Measurements from ENCODE around the gene ENHO.
A peak's percentile ranks its signal among the peaks of the same experiment; 100 is the strongest.

The ENHO gene

GRCh38 chr9:34562135-34562745 is 39.5 kb upstream of the ENHO start:
- Histone ChIP-seq H3K4me3 (ENCODE audit: low read length) (no peak overlapping the region), H3K4me1 (ENCODE audit: control insufficient read depth, insufficient read depth, low read length) (peaks cover 21% of the 10 kb centered on the region), H3K4me2 (ENCODE audit: low read length) (no peak overlapping the region), H3K27me3 (ENCODE audit: control insufficient read depth, insufficient read depth, low read length) (peaks cover 28% of the 10 kb centered on the region), H3K9ac (ENCODE audit: low read depth, low read length) (no peak overlapping the region), H3K36me3 (ENCODE audit: insufficient read depth, low read length) (no peaks in the 10 kb centered on the region), H3K9me3 (replicated peaks; ENCODE audit: low read length) (no peaks in the 10 kb centered on the region)

GRCh38 chr9:34560599-34561214 is 37.9 kb upstream of the ENHO start:
- peaks cover 19% of the 10 kb centered on the region for H3K27me3 ChIP-seq (ENCODE audit: control insufficient read depth, insufficient read depth, low read length)
- H3K36me3 ChIP-seq (ENCODE audit: insufficient read depth, low read length): no peaks in the 10 kb centered on the region
- peaks cover 21% of the 10 kb centered on the region for H3K4me1 ChIP-seq (ENCODE audit: control insufficient read depth, insufficient read depth, low read length)
- no peak overlapping the region for H3K4me2 ChIP-seq (ENCODE audit: low read length)
- H3K9me3 ChIP-seq (replicated peaks; ENCODE audit: low read length): no peaks in the 10 kb centered on the region
- no peak overlapping the region for H3K9ac ChIP-seq (ENCODE audit: low read depth, low read length)
- H3K4me3 ChIP-seq (ENCODE audit: low read length): no peak overlapping the region

- Histone ChIP-seq H3K9me3 (replicated peaks; ENCODE audit: low read length) (no peaks in the 10 kb centered on the region), H3K36me3 (ENCODE audit: insufficient read depth, low read length) (no peaks in the 10 kb centered on the region), H3K27me3 (ENCODE audit: control insufficient read depth, insufficient read depth, low read length) (peaks cover 26% of the 10 kb centered on the region), H3K9ac (ENCODE audit: low read depth, low read length) (no peak overlapping the region), H3K4me2 (ENCODE audit: low read length) (peak overlapping the region; percentile 53), H3K4me1 (ENCODE audit: control insufficient read depth, insufficient read depth, low read length) (peaks cover 21% of the 10 kb centered on the region), H3K4me3 (ENCODE audit: low read length) (peak overlapping the region; percentile 34)
Observed at GRCh38 chr9:34559624-34560455, 37.0 kb upstream of the ENHO start.

GRCh38 chr9:34558919-34559623 is 36.3 kb upstream of the ENHO start:
- Histone ChIP-seq H3K9ac (ENCODE audit: low read depth, low read length) (no peak overlapping the region), H3K4me1 (ENCODE audit: control insufficient read depth, insufficient read depth, low read length) (peaks cover 21% of the 10 kb centered on the region)

DNA sequence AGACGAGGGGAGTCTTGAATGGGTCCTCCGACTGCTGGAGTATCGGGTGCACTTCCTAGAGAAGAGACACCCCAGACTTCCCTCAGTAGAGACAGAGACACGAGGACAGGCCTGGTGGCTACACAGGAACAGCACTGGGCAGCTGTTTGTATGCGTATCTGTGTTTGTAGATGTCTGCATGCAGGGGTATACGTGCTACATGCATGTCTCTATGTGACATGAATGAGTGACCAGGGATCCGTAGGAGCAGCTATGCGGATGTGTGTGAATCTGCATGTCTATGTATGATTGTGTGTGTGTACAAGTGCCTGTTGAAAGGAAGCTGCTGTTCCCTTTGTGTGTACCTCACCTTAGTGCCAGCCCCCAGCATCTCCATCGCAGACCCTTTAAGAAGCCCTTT is 35.6 kb upstream of the ENHO start:
- Histone ChIP-seq H3K9ac (ENCODE audit: low read depth, low read length) (no peak overlapping the region), H3K4me2 (ENCODE audit: low read length) (no peak overlapping the region), H3K4me3 (ENCODE audit: low read length) (no peak overlapping the region), H3K27me3 (ENCODE audit: control insufficient read depth, insufficient read depth, low read length) (peaks cover 22% of the 10 kb centered on the region), H3K36me3 (ENCODE audit: insufficient read depth, low read length) (no peaks in the 10 kb centered on the region), H3K9me3 (replicated peaks; ENCODE audit: low read length) (no peaks in the 10 kb centered on the region), H3K4me1 (ENCODE audit: control insufficient read depth, insufficient read depth, low read length) (peaks cover 21% of the 10 kb centered on the region)

More at GRCh38 chr9:34558919-34559623, 36.3 kb upstream of the ENHO start:
- H3K4me2 ChIP-seq (ENCODE audit: low read length): peak overlapping the region; percentile 53
- no peaks in the 10 kb centered on the region for H3K9me3 ChIP-seq (replicated peaks; ENCODE audit: low read length)
- peaks cover 29% of the 10 kb centered on the region for H3K27me3 ChIP-seq (ENCODE audit: control insufficient read depth, insufficient read depth, low read length)
- no peaks in the 10 kb centered on the region for H3K36me3 ChIP-seq (ENCODE audit: insufficient read depth, low read length)
- H3K4me3 ChIP-seq (ENCODE audit: low read length): peak overlapping the region; percentile 34

GRCh38 chr9:34557426-34558321 is 34.9 kb upstream of the ENHO start:
- Histone ChIP-seq H3K27me3 (ENCODE audit: control insufficient read depth, insufficient read depth, low read length) (peaks cover 25% of the 10 kb centered on the region), H3K4me2 (ENCODE audit: low read length) (no peak overlapping the region), H3K9me3 (replicated peaks; ENCODE audit: low read length) (no peaks in the 10 kb centered on the region), H3K4me3 (ENCODE audit: low read length) (no peak overlapping the region), H3K9ac (ENCODE audit: low read depth, low read length) (no peak overlapping the region), H3K36me3 (ENCODE audit: insufficient read depth, low read length) (no peaks in the 10 kb centered on the region), H3K4me1 (ENCODE audit: control insufficient read depth, insufficient read depth, low read length) (peaks cover 21% of the 10 kb centered on the region)

- peaks cover 30% of the 10 kb centered on the region for H3K27me3 ChIP-seq (ENCODE audit: control insufficient read depth, insufficient read depth, low read length)
- no peaks in the 10 kb centered on the region for H3K36me3 ChIP-seq (ENCODE audit: insufficient read depth, low read length)
- no peak overlapping the region for H3K4me3 ChIP-seq (ENCODE audit: low read length)
Observed at GRCh38 chr9:34556949-34557348, 34.2 kb upstream of the ENHO start.

GRCh38 chr9:34555936-34556525 is 33.2 kb upstream of the ENHO start:
- Histone ChIP-seq H3K4me2 (ENCODE audit: low read length) (no peak overlapping the region), H3K9me3 (replicated peaks; ENCODE audit: low read length) (no peaks in the 10 kb centered on the region), H3K27me3 (ENCODE audit: control insufficient read depth, insufficient read depth, low read length) (peaks cover 30% of the 10 kb centered on the region), H3K36me3 (ENCODE audit: insufficient read depth, low read length) (no peaks in the 10 kb centered on the region), H3K4me1 (ENCODE audit: control insufficient read depth, insufficient read depth, low read length) (peaks cover 21% of the 10 kb centered on the region), H3K9ac (ENCODE audit: low read depth, low read length) (no peak overlapping the region), H3K4me3 (ENCODE audit: low read length) (no peak overlapping the region)

More at GRCh38 chr9:34556949-34557348, 34.2 kb upstream of the ENHO start:
- H3K4me2 ChIP-seq (ENCODE audit: low read length): no peak overlapping the region
- no peak overlapping the region for H3K9ac ChIP-seq (ENCODE audit: low read depth, low read length)
- H3K4me1 ChIP-seq (ENCODE audit: control insufficient read depth, insufficient read depth, low read length): peaks cover 21% of the 10 kb centered on the region
- H3K9me3 ChIP-seq (replicated peaks; ENCODE audit: low read length): no peaks in the 10 kb centered on the region

- no peaks in the 10 kb centered on the region for H3K36me3 ChIP-seq (ENCODE audit: insufficient read depth, low read length)
- no peaks in the 10 kb centered on the region for H3K9me3 ChIP-seq (replicated peaks; ENCODE audit: low read length)
- no peak overlapping the region for H3K4me3 ChIP-seq (ENCODE audit: low read length)
- H3K4me2 ChIP-seq (ENCODE audit: low read length): no peak overlapping the region
- H3K9ac ChIP-seq (ENCODE audit: low read depth, low read length): no peak overlapping the region
- peaks cover 34% of the 10 kb centered on the region for H3K27me3 ChIP-seq (ENCODE audit: control insufficient read depth, insufficient read depth, low read length)
- peaks cover 20% of the 10 kb centered on the region for H3K4me1 ChIP-seq (ENCODE audit: control insufficient read depth, insufficient read depth, low read length)
Observed at GRCh38 chr9:34555500-34555899, 32.7 kb upstream of the ENHO start.

DNA sequence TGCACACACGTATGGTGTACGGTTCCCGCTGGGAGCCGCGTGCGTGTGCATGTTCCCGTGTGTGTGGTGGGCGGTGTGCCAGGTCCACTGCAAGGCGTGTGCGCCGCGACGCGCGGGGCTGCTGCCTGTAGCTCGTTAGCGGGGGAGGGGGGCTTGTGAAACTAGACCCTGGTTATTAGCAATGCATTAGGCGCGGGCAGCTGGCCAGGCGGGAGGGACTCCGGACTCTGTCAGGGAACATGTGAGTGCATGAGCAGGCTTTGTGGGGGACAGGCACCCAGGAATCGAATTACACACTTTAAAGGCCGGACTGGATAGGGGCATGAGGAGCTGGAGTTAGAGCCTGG is 32.2 kb upstream of the ENHO start:
- Histone ChIP-seq H3K27me3 (ENCODE audit: control insufficient read depth, insufficient read depth, low read length) (peaks cover 34% of the 10 kb centered on the region), H3K9me3 (replicated peaks; ENCODE audit: low read length) (no peaks in the 10 kb centered on the region), H3K9ac (ENCODE audit: low read depth, low read length) (no peak overlapping the region), H3K36me3 (ENCODE audit: insufficient read depth, low read length) (no peaks in the 10 kb centered on the region), H3K4me2 (ENCODE audit: low read length) (no peak overlapping the region), H3K4me1 (ENCODE audit: control insufficient read depth, insufficient read depth, low read length) (peaks cover 14% of the 10 kb centered on the region), H3K4me3 (ENCODE audit: low read length) (no peak overlapping the region)

Measured in skeletal muscle satellite cell (primary cell).